Measurements from ENCODE around the gene ZNF837. TPM values are rescaled to one million over a fixed set of nuclear protein-coding genes. Genes with fewer than 3 reads are reported as not detected.

The ZNF837 gene
- polyA plus RNA-seq (2011; rRNA removed) (0.70 and 0.74 TPM in 2 replicates), polyA plus RNA-seq (2017; fragmentation: RNase III; extraction: RNeasy Plus Mini Kit Qiagen cat#74134 plus additional on column Dnase treatment) (0.62 to 1.1 TPM (median 1.0 TPM) in 3 replicates), polyA minus RNA-seq (2011; rRNA and poly(A)+ RNA removed) (0.29 and 0.41 TPM in 2 replicates)
- polyA plus RNA-seq (2012; cell fraction: cytosol; rRNA removed) = 0.93 and 1.6 TPM in 2 replicates
- 2.0 and 2.4 TPM in 2 replicates for polyA plus RNA-seq (2012; cell fraction: nucleus; rRNA removed)

GRCh38 chr19:58380662-58381459 is at the start of gene ZNF837:
ZNF837 (minus strand) TSS chr19:58381030; CDS start chr19:58369332, 11,698 bp downstream.
- CTCF ChIA-PET = interaction anchor here (0.6 to 1.7 kb wide), 4 partner anchors 11 to 139 kb away, joined by 3 to 4 read pairs (median 4); partner anchors contain the start of gene ZBTB45
- POLR2A ChIA-PET = interaction anchor here (0.6 to 4.9 kb wide), 6 partner anchors 18 to 139 kb away, joined by 3 to 43 read pairs (median 4); partner anchors contain the start of genes ZBTB45, ZNF497, ZNF584 and ZNF8
- peak within 1 kb of the TSS; percentile 82 for H3K4me2 ChIP-seq
- H3K27ac ChIP-seq = peak within 1 kb of the TSS; percentile 93 to 97
- H3K9me3 ChIP-seq = no peaks in the 10 kb centered on the region
- WGBS (ENCODE audit: missing lambda C conversion rate) = under 1% methylated on average over 39 of the region's 83 CpGs
- ATAC-seq (peak; percentile 87 to 93), FAIRE-seq (peak; percentile 98), DNase-seq (ENCODE audit: low read depth in 1 of 2, low spot score in 1 of 2) (peak; percentile 99 to 100)
- H3K4me1 ChIP-seq = peaks cover 25% of the 10 kb centered on the region
- H3K4me3 ChIP-seq = peak within 1 kb of the TSS; percentile 64
- TF ChIP-seq, protein P1, sequence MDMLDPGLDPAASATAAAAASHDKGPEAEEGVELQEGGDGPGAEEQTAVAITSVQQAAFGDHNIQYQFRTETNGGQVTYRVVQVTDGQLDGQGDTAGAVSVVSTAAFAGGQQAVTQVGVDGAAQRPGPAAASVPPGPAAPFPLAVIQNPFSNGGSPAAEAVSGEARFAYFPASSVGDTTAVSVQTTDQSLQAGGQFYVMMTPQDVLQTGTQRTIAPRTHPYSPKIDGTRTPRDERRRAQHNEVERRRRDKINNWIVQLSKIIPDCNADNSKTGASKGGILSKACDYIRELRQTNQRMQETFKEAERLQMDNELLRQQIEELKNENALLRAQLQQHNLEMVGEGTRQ (IDR thresholded peaks at IDR 0.05) = 0 out of 2 replicates have a peak, but pooled peaks have one; percentile 6
- TF ChIP-seq ZC3H11A (IDR thresholded peaks at IDR 0.05) (no peak; the same call in 1 of the 2 replicates), SMC3 (IDR thresholded peaks at IDR 0.05) (peak; percentile 34; the same call in 2 of the 3 replicates), RAD21 (conservative IDR thresholded peaks at IDR 0.05 in 1 of 2, IDR thresholded peaks at IDR 0.05 in 1 of 2) (no peak; a peak in 3 of 5 replicates), MAFK (IDR thresholded peaks at IDR 0.05; ENCODE audit: partially characterized antibody) (no peak), RARB (CRISPR knock-in tag; IDR thresholded peaks at IDR 0.05) (no peak), SREBF2 (IDR thresholded peaks at IDR 0.05) (no peak), RNF2 (IDR thresholded peaks at IDR 0.05; ENCODE audit: borderline replicate concordance, low read depth) (no peak), ZSCAN20 (CRISPR knock-in tag; IDR thresholded peaks at IDR 0.05) (no peak), KDM1A (IDR thresholded peaks at IDR 0.05; ENCODE audit: low read depth) (no peak), ESRRA (IDR thresholded peaks at IDR 0.05; ENCODE audit: borderline replicate concordance, low read length) (peak; percentile 69; the same call in 1 of the 2 replicates), MYC (IDR thresholded peaks at IDR 0.05; ENCODE audit: borderline replicate concordance, low read length) (peak; percentile 62), GATA3 (IDR thresholded peaks at IDR 0.05; ENCODE audit: borderline replicate concordance) (peak; percentile 25; the same call in 1 of the 2 replicates), ZNF302 (CRISPR knock-in tag; IDR thresholded peaks at IDR 0.05) (no peak), FOXS1 (CRISPR knock-in tag; IDR thresholded peaks at IDR 0.05) (peak; percentile 78; the same call in 1 of the 2 replicates), CBX2 (IDR thresholded peaks at IDR 0.05; ENCODE audit: borderline replicate concordance, low read depth) (no peak), NPAS2 (CRISPR knock-in tag; IDR thresholded peaks at IDR 0.05; ENCODE audit: borderline replicate concordance) (no peak), JUNB (IDR thresholded peaks at IDR 0.05) (no peak), MAX (IDR thresholded peaks at IDR 0.05) (peak; percentile 95), HOXA7 (CRISPR knock-in tag; IDR thresholded peaks at IDR 0.05) (no peak), NR3C1 (IDR thresholded peaks at IDR 0.05) (no peak), NFE2L2 (conservative IDR thresholded peaks at IDR 0.05; ENCODE audit: low read length) (no peak), KDM5A (IDR thresholded peaks at IDR 0.05) (peak; percentile 74), TP53 (CRISPR knock-in tag; IDR thresholded peaks at IDR 0.05) (peak; percentile 89), CTCF (IDR thresholded peaks at IDR 0.05) (no peak), ZFP36 (IDR thresholded peaks at IDR 0.05; ENCODE audit: borderline replicate concordance, partially characterized antibody) (no peak), EHF (CRISPR knock-in tag; IDR thresholded peaks at IDR 0.05) (peak; percentile 79; the same call in 1 of the 2 replicates), E2F6 (IDR thresholded peaks at IDR 0.05; ENCODE audit: borderline replicate concordance, low read depth) (peak; percentile 91), HES2 (IDR thresholded peaks at IDR 0.05) (no peak), HDAC2 (IDR thresholded peaks at IDR 0.05) (no peak), JUN (IDR thresholded peaks at IDR 0.05) (peak; percentile 93 to 100), EP300 (IDR thresholded peaks at IDR 0.05) (peak in 1 of 2 experiments; percentile 16; a peak in 1 of 5 replicates)
- TF ChIP-seq, protein P2, sequence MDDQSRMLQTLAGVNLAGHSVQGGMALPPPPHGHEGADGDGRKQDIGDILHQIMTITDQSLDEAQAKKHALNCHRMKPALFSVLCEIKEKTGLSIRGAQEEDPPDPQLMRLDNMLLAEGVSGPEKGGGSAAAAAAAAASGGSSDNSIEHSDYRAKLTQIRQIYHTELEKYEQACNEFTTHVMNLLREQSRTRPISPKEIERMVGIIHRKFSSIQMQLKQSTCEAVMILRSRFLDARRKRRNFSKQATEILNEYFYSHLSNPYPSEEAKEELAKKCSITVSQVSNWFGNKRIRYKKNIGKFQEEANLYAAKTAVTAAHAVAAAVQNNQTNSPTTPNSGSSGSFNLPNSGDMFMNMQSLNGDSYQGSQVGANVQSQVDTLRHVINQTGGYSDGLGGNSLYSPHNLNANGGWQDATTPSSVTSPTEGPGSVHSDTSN (IDR thresholded peaks at IDR 0.05) = peak; percentile 98
- TF ChIP-seq, protein P3, sequence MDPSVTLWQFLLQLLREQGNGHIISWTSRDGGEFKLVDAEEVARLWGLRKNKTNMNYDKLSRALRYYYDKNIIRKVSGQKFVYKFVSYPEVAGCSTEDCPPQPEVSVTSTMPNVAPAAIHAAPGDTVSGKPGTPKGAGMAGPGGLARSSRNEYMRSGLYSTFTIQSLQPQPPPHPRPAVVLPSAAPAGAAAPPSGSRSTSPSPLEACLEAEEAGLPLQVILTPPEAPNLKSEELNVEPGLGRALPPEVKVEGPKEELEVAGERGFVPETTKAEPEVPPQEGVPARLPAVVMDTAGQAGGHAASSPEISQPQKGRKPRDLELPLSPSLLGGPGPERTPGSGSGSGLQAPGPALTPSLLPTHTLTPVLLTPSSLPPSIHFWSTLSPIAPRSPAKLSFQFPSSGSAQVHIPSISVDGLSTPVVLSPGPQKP (IDR thresholded peaks at IDR 0.05; ENCODE audit: low read depth, low read length) = no peak
